AG09309 (cell line): Measurements from ENCODE around the gene LAPTM5.

Experiments used
- DNase-seq: peaks from one replicate; pipeline ENCODE4 v3.0.0-alpha.2; 2010; ENCODE audit warnings: low read depth
- H3K4me3 ChIP-seq: 2 replicates; pipeline ENCODE4 v1.5.1; 2011; ENCODE audit warnings: mild to moderate bottlenecking, low read depth, low read length, moderate library complexity; ENCODE audit not compliant: control insufficient read depth
- CTCF ChIP-seq: IDR thresholded peaks from 2 replicates; pipeline ENCODE4 v1.5.1; 2011; ENCODE audit warnings: mild to moderate bottlenecking, low read depth, low read length, inconsistent platforms; ENCODE audit not compliant: insufficient read depth, control insufficient read depth; ENCODE audit errors: missing control alignments

LAPTM5 gene

GRCh38 chr1:30733493-30733892 lies 24.1 kb downstream of the LAPTM5 start:
- H3K4me3 ChIP-seq, result no peak overlapping the region
- TF ChIP-seq CTCF, result no peak
- DNase-seq, result no peak

GRCh38 chr1:30732277-30732996 lies 25.1 kb downstream of the LAPTM5 start:
- TF ChIP-seq CTCF, result no peak
- H3K4me3 ChIP-seq, result no peak overlapping the region
- DNase-seq, result no peak

DNA sequence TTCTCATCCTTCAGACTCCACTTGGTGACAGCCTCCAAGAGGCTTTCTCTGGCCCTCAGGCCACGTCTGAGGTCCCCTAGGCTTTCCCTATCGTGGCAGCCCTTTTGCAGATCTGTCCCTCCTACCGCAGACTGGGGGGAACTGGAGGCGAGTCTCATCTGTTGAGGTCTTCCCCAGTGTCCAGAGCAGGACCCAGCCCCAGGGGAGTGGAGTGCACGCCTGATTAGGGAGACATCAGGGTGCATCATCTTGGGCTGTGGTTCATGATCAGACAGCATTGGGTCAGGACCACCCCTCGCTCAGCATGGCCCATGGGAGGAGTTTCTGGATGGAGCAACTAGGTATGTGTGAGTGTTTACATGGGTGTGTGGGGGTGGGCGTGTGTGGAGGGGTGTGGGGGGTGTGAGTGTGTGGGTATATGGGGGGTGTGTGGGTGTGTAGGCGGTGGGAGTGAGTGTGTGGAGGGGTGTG lies 25.7 kb downstream of the LAPTM5 start:
- no peak for TF ChIP-seq CTCF
- no peak overlapping the region for H3K4me3 ChIP-seq
- no peak for DNase-seq

DNA sequence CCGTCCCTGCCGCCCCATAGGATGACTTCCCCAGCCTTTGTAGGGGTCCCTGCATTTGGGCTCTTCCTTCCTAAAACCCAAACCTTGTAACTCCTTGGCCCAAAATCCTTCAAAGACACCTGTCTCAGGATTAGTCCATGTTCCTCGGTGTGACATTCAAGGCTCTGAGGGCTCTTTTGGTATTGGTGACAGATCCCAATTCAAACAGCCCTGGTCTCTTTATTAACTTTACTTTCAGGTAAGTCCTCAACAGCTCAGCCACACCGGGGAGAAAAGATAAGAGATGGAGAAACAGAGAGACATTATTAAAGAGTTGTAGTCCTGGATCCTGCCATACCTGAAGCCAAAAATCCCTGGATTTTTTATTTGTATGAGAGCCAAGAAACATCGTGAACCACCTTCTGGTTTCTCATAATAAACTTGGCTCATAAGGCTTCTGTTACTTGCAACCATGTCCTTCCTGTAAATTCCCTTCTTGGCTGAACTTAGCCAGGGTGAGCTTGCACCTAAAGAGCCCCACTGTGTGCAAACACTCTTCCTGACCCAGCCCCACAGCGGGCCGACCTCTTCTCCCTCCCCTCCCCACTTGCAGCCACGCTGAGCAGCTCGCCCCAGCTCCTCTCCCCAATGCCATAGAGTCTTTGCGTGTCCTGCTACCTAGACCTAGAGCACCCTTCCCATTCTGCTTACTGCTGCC lies 26.3 kb downstream of the LAPTM5 start:
- TF ChIP-seq CTCF, result no peak
- no peak for DNase-seq
- no peak overlapping the region for H3K4me3 ChIP-seq

GRCh38 chr1:30730346-30731108 lies 27.0 kb downstream of the LAPTM5 start:
- TF ChIP-seq CTCF, result no peak
- no peak for DNase-seq
- H3K4me3 ChIP-seq, result no peak overlapping the region

- H3K4me3 ChIP-seq, result no peak overlapping the region
- TF ChIP-seq CTCF, result no peak
- no peak for DNase-seq
Measured at GRCh38 chr1:30729901-30730300, 27.7 kb downstream of the LAPTM5 start.
